Activated CD4-positive, alpha-beta memory T cell treated with anti-CD3 and anti-CD28 coated beads, Interleukin-2, amount 10 ng/mL, durations not matched to agents 7 days and 5 days (primary cell): Measurements from ENCODE around the gene TXNDC11. TPM values are rescaled to one million over a fixed set of nuclear protein-coding genes. Genes with fewer than 3 reads are reported as not detected.

Experiments
- CTCF ChIA-PET: fragments of 350-600 bp; sonication (Branson Sonifier 250); formaldehyde crosslinking; loops from one replicate; lab custom pipeline; 2021; ENCODE audit warnings: antibody characterized with exemption, inconsistent platforms; lab: Charles Lee
- POLR2A ChIA-PET: fragments of 350-600 bp; sonication (Branson Sonifier 250); formaldehyde crosslinking; loops from one replicate; lab custom pipeline; 2021; ENCODE audit warnings: antibody characterized with exemption; lab: Charles Lee
- DNase-seq: peaks from one replicate; pipeline ENCODE4 v3.0.0-alpha.2; 2020
- H3K27ac Mint-ChIP-seq: one replicate; pipeline ENCODE4 v1.8.0; 2021; ENCODE audit warnings: mild to moderate bottlenecking, mixed read lengths
- H3K27me3 Mint-ChIP-seq: one replicate; pipeline ENCODE4 v1.8.0; 2021; ENCODE audit warnings: mixed read lengths
- H3K36me3 Mint-ChIP-seq: one replicate; pipeline ENCODE4 v1.8.0; 2021; ENCODE audit warnings: low read depth, mixed read lengths
- H3K4me1 Mint-ChIP-seq: one replicate; pipeline ENCODE4 v1.8.0; 2021; ENCODE audit warnings: mixed read lengths
- H3K4me3 Mint-ChIP-seq: one replicate; pipeline ENCODE4 v1.8.0; 2021; ENCODE audit warnings: mild to moderate bottlenecking, mixed read lengths
- H3K9me3 Mint-ChIP-seq: one replicate; pipeline ENCODE4 v1.8.0; 2021; ENCODE audit warnings: mixed read lengths
- total RNA-seq, 2 experiments: library from RNA; stranded (reverse); gene quantifications; one replicate each; pipeline ENCODE4 v1.2.3, GENCODE V29; 2021

Gene TXNDC11
- total RNA-seq, 2 experiments from 2014 or later: 45.3 to 46.6 TPM

GRCh38 chr16:11747949-11748403 is 5.3 kb upstream of the TXNDC11 start:
- Mint-ChIP-seq H3K9me3 (no peaks in the 10 kb centered on the region), H3K27ac (peak overlapping the region; percentile 62), H3K27me3 (no peaks in the 10 kb centered on the region), H3K4me1 (peaks cover 32% of the 10 kb centered on the region), H3K36me3 (peaks cover 39% of the 10 kb centered on the region), H3K4me3 (no peak overlapping the region)
- ChIA-PET POLR2A (interaction anchor here (0.6 to 1.2 kb wide), 2 partner anchors 10 to 69 kb away, joined by 3 read pairs; no protein-coding TSS in a partner anchor), CTCF (interaction anchor here (0.7 to 1.1 kb wide), 4 partner anchors 9 to 320 kb away, joined by 3 to 5 read pairs (median 3); partner anchors contain the start of gene ZC3H7A)
- DNase-seq: no peak

- Mint-ChIP-seq H3K27me3 (no peaks in the 10 kb centered on the region), H3K4me3 (peak overlapping the region; percentile 86), H3K36me3 (peaks cover 36% of the 10 kb centered on the region), H3K27ac (peak overlapping the region; percentile 92), H3K9me3 (no peaks in the 10 kb centered on the region), H3K4me1 (peaks cover 52% of the 10 kb centered on the region)
- DNase-seq: no peak
- POLR2A ChIA-PET: interaction anchor here (1.0 to 6.9 kb wide), 6 partner anchors 27 to 60 kb away, joined by 3 to 113 read pairs (median 12); partner anchors contain the start of gene ZC3H7A
- CTCF ChIA-PET: interaction anchor here (0.6 to 4.2 kb wide), 4 partner anchors 18 to 498 kb away, joined by 3 to 30 read pairs (median 4); partner anchors contain the start of gene ZC3H7A
These were observed 1.4 kb upstream of the TXNDC11 start for GRCh38 chr16:11744075-11744470.

GRCh38 chr16:11743308-11744074 is 834 bp upstream of the TXNDC11 start:
- H3K4me1 Mint-ChIP-seq: peaks cover 54% of the 10 kb centered on the region
- H3K27me3 Mint-ChIP-seq: no peaks in the 10 kb centered on the region
- peak overlapping the region; percentile 86 for H3K4me3 Mint-ChIP-seq
- ChIA-PET CTCF (interaction anchor here (0.6 to 4.2 kb wide), 8 partner anchors 19 to 498 kb away, joined by 3 to 30 read pairs (median 4); partner anchors contain the start of gene ZC3H7A), POLR2A (interaction anchor here (0.9 to 6.9 kb wide), 26 partner anchors 11 to 798 kb away, joined by 3 to 113 read pairs (median 5); partner anchors contain the start of genes GSPT1, RSL1D1 and ZC3H7A)
- H3K9me3 Mint-ChIP-seq: no peaks in the 10 kb centered on the region
- DNase-seq: peak; percentile 42
- H3K36me3 Mint-ChIP-seq: peaks cover 35% of the 10 kb centered on the region
- peak overlapping the region; percentile 92 for H3K27ac Mint-ChIP-seq

GRCh38 chr16:11742093-11742535 is 543 bp downstream of the TXNDC11 start:
- CTCF ChIA-PET: interaction anchor here (1.0 to 4.2 kb wide), 7 partner anchors 30 to 174 kb away, joined by 3 to 30 read pairs (median 4); partner anchors contain the start of genes GSPT1 and ZC3H7A
- Mint-ChIP-seq H3K36me3 (peaks cover 39% of the 10 kb centered on the region), H3K4me3 (peak overlapping the region; percentile 84), H3K4me1 (peaks cover 54% of the 10 kb centered on the region), H3K27ac (peak overlapping the region; percentile 79), H3K9me3 (no peaks in the 10 kb centered on the region), H3K27me3 (no peaks in the 10 kb centered on the region)
- DNase-seq: peak; percentile 64
- POLR2A ChIA-PET: interaction anchor here (0.9 to 6.9 kb wide), 37 partner anchors 9 to 800 kb away, joined by 3 to 113 read pairs (median 5); partner anchors contain the start of genes DEXI, GSPT1, RSL1D1 and ZC3H7A

- H3K27me3 Mint-ChIP-seq: no peaks in the 10 kb centered on the region
- CTCF ChIA-PET: interaction anchor here (4.2 kb wide), 1 partner anchor 57 kb away, joined by 30 read pairs; the partner anchor contains the start of gene ZC3H7A
- H3K4me1 Mint-ChIP-seq: peaks cover 65% of the 10 kb centered on the region
- no peak for DNase-seq
- POLR2A ChIA-PET: interaction anchor here (3.2 to 6.9 kb wide), 2 partner anchors 8 to 57 kb away, joined by 41 to 113 read pairs; partner anchors contain the start of gene ZC3H7A
- H3K27ac Mint-ChIP-seq: peak overlapping the region; percentile 79
- H3K36me3 Mint-ChIP-seq: peaks cover 53% of the 10 kb centered on the region
- H3K9me3 Mint-ChIP-seq: no peaks in the 10 kb centered on the region
- peak overlapping the region; percentile 84 for H3K4me3 Mint-ChIP-seq
These were observed 2.1 kb downstream of the TXNDC11 start for GRCh38 chr16:11740567-11740966.

- Mint-ChIP-seq H3K4me1 (peaks cover 73% of the 10 kb centered on the region), H3K9me3 (no peaks in the 10 kb centered on the region), H3K36me3 (peaks cover 69% of the 10 kb centered on the region), H3K27ac (peak overlapping the region; percentile 63), H3K27me3 (no peaks in the 10 kb centered on the region), H3K4me3 (peak overlapping the region; percentile 84)
- POLR2A ChIA-PET: interaction anchor here (0.7 to 6.9 kb wide), 3 partner anchors 9 to 178 kb away, joined by 3 to 113 read pairs (median 7); partner anchors contain the start of gene ZC3H7A
- CTCF ChIA-PET: interaction anchor here (0.9 to 1.7 kb wide), 3 partner anchors 9 to 329 kb away, joined by 3 to 5 read pairs (median 3); partner anchors contain the start of gene ZC3H7A
- no peak for DNase-seq
These were observed 3.7 kb downstream of the TXNDC11 start for GRCh38 chr16:11738742-11739544.

GRCh38 chr16:11737713-11738112 is 4.9 kb downstream of the TXNDC11 start:
- no peaks in the 10 kb centered on the region for H3K27me3 Mint-ChIP-seq
- no peak overlapping the region for H3K4me3 Mint-ChIP-seq
- ChIA-PET POLR2A (no interaction called here), CTCF (interaction anchor here (0.6 to 0.9 kb wide), 2 partner anchors 330 to 341 kb away, joined by 3 read pairs; no protein-coding TSS in a partner anchor)
- no peak for DNase-seq
- peaks cover 73% of the 10 kb centered on the region for H3K4me1 Mint-ChIP-seq
- H3K9me3 Mint-ChIP-seq: no peaks in the 10 kb centered on the region
- H3K36me3 Mint-ChIP-seq: peaks cover 80% of the 10 kb centered on the region
- H3K27ac Mint-ChIP-seq: no peak overlapping the region

GRCh38 chr16:11736903-11737302 is 5.8 kb downstream of the TXNDC11 start:
- H3K4me3 Mint-ChIP-seq: no peak overlapping the region
- CTCF ChIA-PET: no interaction called here
- DNase-seq: no peak
- no peaks in the 10 kb centered on the region for H3K9me3 Mint-ChIP-seq
- peaks cover 86% of the 10 kb centered on the region for H3K36me3 Mint-ChIP-seq
- H3K4me1 Mint-ChIP-seq: peaks cover 79% of the 10 kb centered on the region
- no peak overlapping the region for H3K27ac Mint-ChIP-seq
- POLR2A ChIA-PET: interaction anchor here (0.9 to 1.5 kb wide), 2 partner anchors 9 to 481 kb away, joined by 3 read pairs; partner anchors contain the start of gene SOCS1
- no peaks in the 10 kb centered on the region for H3K27me3 Mint-ChIP-seq

GRCh38 chr16:11735787-11736186 is 6.9 kb downstream of the TXNDC11 start:
- ChIA-PET POLR2A (interaction anchor here (0.8 to 2.4 kb wide), 4 partner anchors 11 to 480 kb away, joined by 3 to 7 read pairs (median 3); partner anchors contain the start of genes SOCS1 and ZC3H7A), CTCF (interaction anchor here (1.2 kb wide), 1 partner anchor 13 kb away, joined by 3 read pairs; no protein-coding TSS in a partner anchor)
- Mint-ChIP-seq H3K36me3 (peaks cover 85% of the 10 kb centered on the region), H3K27ac (no peak overlapping the region), H3K4me1 (peaks cover 79% of the 10 kb centered on the region), H3K27me3 (no peaks in the 10 kb centered on the region), H3K4me3 (no peak overlapping the region), H3K9me3 (no peaks in the 10 kb centered on the region)
- no peak for DNase-seq

GRCh38 chr16:11734653-11735043 is 8.0 kb downstream of the TXNDC11 start:
- POLR2A ChIA-PET: interaction anchor here (0.7 to 4.5 kb wide), 3 partner anchors 7 to 63 kb away, joined by 3 to 41 read pairs (median 7); partner anchors contain the start of genes TXNDC11 and ZC3H7A
- H3K36me3 Mint-ChIP-seq: peaks cover 88% of the 10 kb centered on the region
- no peak for DNase-seq
- CTCF ChIA-PET: interaction anchor here (0.5 to 1.2 kb wide), 2 partner anchors 10 to 11 kb away, joined by 3 read pairs; no protein-coding TSS in a partner anchor
- H3K9me3 Mint-ChIP-seq: no peaks in the 10 kb centered on the region
- H3K4me3 Mint-ChIP-seq: no peak overlapping the region
- H3K27ac Mint-ChIP-seq: peak overlapping the region; percentile 37
- no peaks in the 10 kb centered on the region for H3K27me3 Mint-ChIP-seq
- H3K4me1 Mint-ChIP-seq: peaks cover 77% of the 10 kb centered on the region

- peaks cover 89% of the 10 kb centered on the region for H3K36me3 Mint-ChIP-seq
- peak overlapping the region; percentile 37 for H3K27ac Mint-ChIP-seq
- H3K27me3 Mint-ChIP-seq: no peaks in the 10 kb centered on the region
- CTCF ChIA-PET: interaction anchor here (0.5 kb wide), 1 partner anchor 11 kb away, joined by 3 read pairs; no protein-coding TSS in a partner anchor
- H3K9me3 Mint-ChIP-seq: no peaks in the 10 kb centered on the region
- POLR2A ChIA-PET: interaction anchor here (0.7 to 4.5 kb wide), 3 partner anchors 8 to 63 kb away, joined by 3 to 41 read pairs (median 7); partner anchors contain the start of genes TXNDC11 and ZC3H7A
- DNase-seq: no peak
- H3K4me1 Mint-ChIP-seq: peaks cover 77% of the 10 kb centered on the region
- peak overlapping the region; percentile 10 for H3K4me3 Mint-ChIP-seq
These were observed 8.5 kb downstream of the TXNDC11 start for GRCh38 chr16:11734025-11734652.
